CD4-positive, alpha-beta T cell (primary cell): ENCODE data around the gene ARHGEF10L. TPM values are rescaled to one million over a fixed set of nuclear protein-coding genes. Genes with fewer than 3 reads are reported as not detected.

ENCODE experiments used
- ATAC-seq: fragments of 200-7000 bp; cut with Tn5 transposase; one replicate; pipeline ENCODE4 v1.10.0; 2022; ENCODE audit warnings: mild to moderate bottlenecking; ENCODE audit not compliant: poor library complexity
- CTCF ChIA-PET: fragments of 350-600 bp; sonication (Branson Sonifier 250); formaldehyde crosslinking; loops from one replicate; lab custom pipeline; 2021; ENCODE audit warnings: antibody characterized with exemption, inconsistent platforms; lab: Charles Lee
- POLR2A ChIA-PET: fragments of 350-600 bp; sonication (Branson Sonifier 250); formaldehyde crosslinking; loops from one replicate; lab custom pipeline; 2021; ENCODE audit warnings: antibody characterized with exemption, inconsistent platforms; lab: Charles Lee
- DNase-seq, 14 experiments: peaks; one replicate each; pipeline ENCODE4 v3.0.0-alpha.2; 2013 to 2020; ENCODE audit warnings: mixed read lengths in 2 of 14
- H3K27ac ChIP-seq, 2 donors: one replicate each; pipeline versions ENCODE4 v1.5.1 to v1.7.0; 2013; ENCODE audit warnings: low read length in 2 of 2, low read depth in 1 of 2, mild to moderate bottlenecking in 1 of 2
- H3K27me3 ChIP-seq, 2 experiments: 1 replicate in 1 of 2; 2 replicates in 1 of 2; pipeline versions ENCODE4 v1.6.1 to v1.7.0; 2013; ENCODE audit warnings: low read length in 2 of 2, control low read depth in 1 of 2, mild to moderate bottlenecking in 1 of 2, moderate library complexity in 1 of 2; ENCODE audit not compliant: insufficient read depth in 2 of 2, control insufficient read depth in 1 of 2
- H3K36me3 ChIP-seq: one replicate; pipeline ENCODE4 v1.6.1; 2013; ENCODE audit warnings: low read length, control low read depth; ENCODE audit not compliant: insufficient read depth
- H3K4me1 ChIP-seq: one replicate; pipeline ENCODE4 v1.6.1; 2013; ENCODE audit warnings: low read length, control low read depth; ENCODE audit not compliant: insufficient read depth
- H3K4me3 ChIP-seq: one replicate; pipeline ENCODE4 v1.5.1; 2013; ENCODE audit warnings: mild to moderate bottlenecking, low read length, moderate library complexity
- H3K9me3 ChIP-seq, 2 experiments: 1 replicate in 1 of 2; 2 replicates in 1 of 2; pipeline versions ENCODE4 v1.6.1 to v1.7.0; 2013; ENCODE audit warnings: low read length in 2 of 2, mild to moderate bottlenecking in 2 of 2, control low read depth in 1 of 2, moderate library complexity in 1 of 2; ENCODE audit not compliant: control insufficient read depth in 1 of 2, insufficient read depth in 1 of 2
- H3K27ac Mint-ChIP-seq: one replicate; pipeline ENCODE4 v1.8.0; 2020; ENCODE audit warnings: mixed read lengths
- H3K27me3 Mint-ChIP-seq: one replicate; pipeline ENCODE4 v1.8.0; 2021; ENCODE audit warnings: mixed read lengths
- H3K36me3 Mint-ChIP-seq: one replicate; pipeline ENCODE4 v1.8.0; 2021; ENCODE audit warnings: low read depth, mixed read lengths
- H3K4me1 Mint-ChIP-seq: one replicate; pipeline ENCODE4 v1.8.0; 2021; ENCODE audit warnings: low read depth, mixed read lengths
- H3K4me3 Mint-ChIP-seq: one replicate; pipeline ENCODE4 v1.8.0; 2020; ENCODE audit warnings: mild to moderate bottlenecking, mixed read lengths
- H3K9me3 Mint-ChIP-seq: one replicate; pipeline ENCODE4 v1.8.0; 2020; ENCODE audit warnings: mixed read lengths
- CTCF ChIP-seq: fragments of 200-600 bp; IDR thresholded peaks from one replicate; pipeline ENCODE4 v1.8.0; 2022; ENCODE audit warnings: antibody characterized with exemption, mild to moderate bottlenecking
- intact Hi-C, 2 experiments: fragments of 100-400 bp; cut with DNase I in 1 of 2; cut with micrococcal nuclease in 1 of 2; formaldehyde crosslinking; loops; one replicate each; pipeline versions ENCODE4 v1.15.1 to v1.9.0; 2023 to 2025; cut with DNase I, micrococcal nuclease
- total RNA-seq, 174 experiments: library from RNA in 2 of 174; stranded (reverse) in 2 of 174; gene quantifications; one replicate each; pipeline ENCODE4 v1.2.3 and lab custom pipeline; 2021 to 2026

The ARHGEF10L gene
- total RNA-seq, 2 experiments from 2014 or later, result 0.11 to 0.22 TPM

DNA sequence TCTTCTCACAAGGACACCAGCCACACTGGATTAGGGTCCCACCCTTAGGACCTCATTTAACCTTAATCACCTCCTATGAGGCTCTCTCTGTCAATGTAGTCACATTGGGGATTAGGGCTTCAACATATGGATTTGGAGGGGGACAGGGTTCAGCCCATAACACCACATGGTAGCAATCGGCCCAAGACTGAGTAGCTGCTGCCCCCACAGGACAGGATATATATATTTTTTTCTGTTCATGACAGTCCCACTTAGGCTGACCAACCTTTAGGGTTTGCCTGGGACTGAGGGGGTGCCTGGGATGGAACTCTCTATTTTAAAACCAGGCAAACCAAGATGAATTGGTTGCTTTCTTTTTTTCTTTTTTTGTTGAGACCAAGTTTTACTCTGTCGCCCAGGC lies 207.4 kb downstream of the ARHGEF10L start:
- CTCF ChIA-PET, result no interaction called here
- ATAC-seq (no peak), DNase-seq (no peak)
- no peak overlapping the region for H3K27ac ChIP-seq
- H3K9me3 ChIP-seq, result peaks cover 0 to 13% of the 10 kb centered on the region in 2 experiments
- Mint-ChIP-seq H3K4me1 (no peaks in the 10 kb centered on the region), H3K4me3 (no peak overlapping the region), H3K9me3 (no peaks in the 10 kb centered on the region), H3K36me3 (no peaks in the 10 kb centered on the region), H3K27me3 (peaks cover 22% of the 10 kb centered on the region), H3K27ac (no peak overlapping the region)
- no peaks in the 10 kb centered on the region for H3K4me1 ChIP-seq
- H3K36me3 ChIP-seq, result no peaks in the 10 kb centered on the region
- no peak overlapping the region for H3K4me3 ChIP-seq
- TF ChIP-seq CTCF, result no peak
- peaks cover 5 to 7% of the 10 kb centered on the region in 2 experiments for H3K27me3 ChIP-seq
- intact Hi-C loops, result no loop called here
- POLR2A ChIA-PET, result no interaction called here

Other genes with a start within 250 kb of the ARHGEF10L start
- under 1 TPM; 0.41 to 0.75 TPM for gene PADI4, start 231.5 kb upstream of the ARHGEF10L start, total RNA-seq
- not detected for gene PADI6, start 167.5 kb upstream of the ARHGEF10L start, total RNA-seq
- gene RCC2, start 100.0 kb upstream of the ARHGEF10L start, total RNA-seq, result 10 to 100 TPM; 20.1 to 21.0 TPM
- gene ACTL8, start 215.6 kb downstream of the ARHGEF10L start, total RNA-seq, result not detected